ENCODE results near the gene BEST2. TPM values are rescaled to one million over a fixed set of nuclear protein-coding genes. Genes with fewer than 3 reads are reported as not detected.

BEST2 gene
- total and polyA plus RNA-seq, 4 donors: 2.5 TPM; not detected in 3

GRCh38 chr19:12782174-12782423 lies 30.5 kb downstream of the BEST2 start:
- Histone ChIP-seq H3K27ac (ENCODE audit: low read depth in 1 of 2, low read length in 2 of 2) (peak overlapping the region in 1 of 2 donors; percentile 78), H3K4me3 (ENCODE audit: low read length in 2 of 2) (peak overlapping the region in 1 of 2 donors; percentile 1), H3K4me1 (ENCODE audit: control insufficient read depth in 1 of 2, insufficient read depth in 2 of 2, low read length in 2 of 2) (no peaks in the 10 kb centered on the region), H3K9me3 (ENCODE audit: control insufficient read depth, low read length) (no peaks in the 10 kb centered on the region), H3K27me3 (ENCODE audit: control insufficient read depth in 1 of 2, insufficient read depth in 2 of 2, low read length in 1 of 2) (no peaks in the 10 kb centered on the region), H3K36me3 (ENCODE audit: control insufficient read depth in 1 of 2, insufficient read depth in 2 of 2, low read length in 1 of 2) (no peaks in the 10 kb centered on the region)
- ATAC-seq (ENCODE audit: low FRiP score) (no peak), DNase-seq (no peak)
- WGBS, 2 donors: 1% methylated on average over 12 of the region's 12 CpGs
- intact Hi-C loops (cut with DNase I): no loop called here

- H3K27me3 ChIP-seq (ENCODE audit: control insufficient read depth in 1 of 2, insufficient read depth in 2 of 2, low read length in 1 of 2): no peaks in the 10 kb centered on the region
- 1% methylated on average over 60 to 88 of the region's 88 CpGs for WGBS, 2 donors
- H3K27ac ChIP-seq (ENCODE audit: low read depth in 1 of 2, low read length in 2 of 2): peak overlapping the region; percentile 31 to 78
- intact Hi-C loops (cut with DNase I): no loop called here
- H3K36me3 ChIP-seq (ENCODE audit: control insufficient read depth in 1 of 2, insufficient read depth in 2 of 2, low read length in 1 of 2): no peaks in the 10 kb centered on the region
- peak; percentile 80 for ATAC-seq (ENCODE audit: low FRiP score)
- H3K9me3 ChIP-seq (ENCODE audit: control insufficient read depth, low read length): no peaks in the 10 kb centered on the region
- DNase-seq: peak; percentile 93 to 97
- H3K4me3 ChIP-seq (ENCODE audit: low read length in 2 of 2): peak overlapping the region in 1 of 2 donors; percentile 1
- no peaks in the 10 kb centered on the region for H3K4me1 ChIP-seq (ENCODE audit: control insufficient read depth in 1 of 2, insufficient read depth in 2 of 2, low read length in 2 of 2)
Observed at GRCh38 chr19:12782424-12783290, 31.1 kb downstream of the BEST2 start.

GRCh38 chr19:12783291-12783848 lies 31.8 kb downstream of the BEST2 start:
- DNase-seq (no peak), ATAC-seq (ENCODE audit: low FRiP score) (no peak)
- H3K9me3 ChIP-seq (ENCODE audit: control insufficient read depth, low read length): no peaks in the 10 kb centered on the region
- WGBS, 2 donors: 10 to 13% methylated on average over 14 to 16 of the region's 16 CpGs
- intact Hi-C loops (cut with DNase I): no loop called here
- no peaks in the 10 kb centered on the region for H3K36me3 ChIP-seq (ENCODE audit: control insufficient read depth in 1 of 2, insufficient read depth in 2 of 2, low read length in 1 of 2)
- H3K27me3 ChIP-seq (ENCODE audit: control insufficient read depth in 1 of 2, insufficient read depth in 2 of 2, low read length in 1 of 2): no peaks in the 10 kb centered on the region
- no peaks in the 10 kb centered on the region for H3K4me1 ChIP-seq (ENCODE audit: control insufficient read depth in 1 of 2, insufficient read depth in 2 of 2, low read length in 2 of 2)
- H3K27ac ChIP-seq (ENCODE audit: low read depth in 1 of 2, low read length in 2 of 2): peak overlapping the region; percentile 31 to 84
- no peak overlapping the region for H3K4me3 ChIP-seq (ENCODE audit: low read length in 2 of 2)

GRCh38 chr19:12783849-12784393 lies 32.3 kb downstream of the BEST2 start:
- Histone ChIP-seq H3K36me3 (ENCODE audit: control insufficient read depth in 1 of 2, insufficient read depth in 2 of 2, low read length in 1 of 2) (no peaks in the 10 kb centered on the region), H3K9me3 (ENCODE audit: control insufficient read depth, low read length) (no peaks in the 10 kb centered on the region), H3K4me3 (ENCODE audit: low read length in 2 of 2) (no peak overlapping the region), H3K27me3 (ENCODE audit: control insufficient read depth in 1 of 2, insufficient read depth in 2 of 2, low read length in 1 of 2) (no peaks in the 10 kb centered on the region), H3K4me1 (ENCODE audit: control insufficient read depth in 1 of 2, insufficient read depth in 2 of 2, low read length in 2 of 2) (no peaks in the 10 kb centered on the region), H3K27ac (ENCODE audit: low read depth in 1 of 2, low read length in 2 of 2) (peak overlapping the region; percentile 31 to 93)
- intact Hi-C loops (cut with DNase I): no loop called here
- ATAC-seq (ENCODE audit: low FRiP score): no peak
- peak; percentile 79 to 87 for DNase-seq
- WGBS, 2 donors: 9 to 10% methylated on average over 16 to 19 of the region's 19 CpGs

GRCh38 chr19:12784394-12784870 lies 32.8 kb downstream of the BEST2 start:
- no peak for ATAC-seq (ENCODE audit: low FRiP score)
- DNase-seq: no peak
- Histone ChIP-seq H3K27me3 (ENCODE audit: control insufficient read depth in 1 of 2, insufficient read depth in 2 of 2, low read length in 1 of 2) (no peaks in the 10 kb centered on the region), H3K9me3 (ENCODE audit: control insufficient read depth, low read length) (no peaks in the 10 kb centered on the region), H3K4me3 (ENCODE audit: low read length in 2 of 2) (no peak overlapping the region), H3K27ac (ENCODE audit: low read depth in 1 of 2, low read length in 2 of 2) (peak overlapping the region in 1 of 2 donors; percentile 93), H3K4me1 (ENCODE audit: control insufficient read depth in 1 of 2, insufficient read depth in 2 of 2, low read length in 2 of 2) (no peaks in the 10 kb centered on the region), H3K36me3 (ENCODE audit: control insufficient read depth in 1 of 2, insufficient read depth in 2 of 2, low read length in 1 of 2) (no peaks in the 10 kb centered on the region)
- 53 to 57% methylated on average over 10 of the region's 10 CpGs for whole genome bisulfite sequencing, 2 donors
- intact Hi-C loops (cut with DNase I): no loop called here

GRCh38 chr19:12784871-12785430 lies 33.4 kb downstream of the BEST2 start:
- no peak for DNase-seq
- Histone ChIP-seq H3K4me3 (ENCODE audit: low read length in 2 of 2) (no peak overlapping the region), H3K27ac (ENCODE audit: low read depth in 1 of 2, low read length in 2 of 2) (peak overlapping the region in 1 of 2 donors; percentile 93), H3K9me3 (ENCODE audit: control insufficient read depth, low read length) (no peaks in the 10 kb centered on the region), H3K36me3 (ENCODE audit: control insufficient read depth in 1 of 2, insufficient read depth in 2 of 2, low read length in 1 of 2) (no peaks in the 10 kb centered on the region), H3K27me3 (ENCODE audit: control insufficient read depth in 1 of 2, insufficient read depth in 2 of 2, low read length in 1 of 2) (no peaks in the 10 kb centered on the region), H3K4me1 (ENCODE audit: control insufficient read depth in 1 of 2, insufficient read depth in 2 of 2, low read length in 2 of 2) (no peaks in the 10 kb centered on the region)
- no peak for ATAC-seq (ENCODE audit: low FRiP score)
- intact Hi-C loops (cut with DNase I): no loop called here
- 43 to 48% methylated on average over 5 of the region's 5 CpGs for WGBS, 2 donors

GRCh38 chr19:12785431-12786031 lies 33.9 kb downstream of the BEST2 start:
- ATAC-seq (ENCODE audit: low FRiP score): no peak
- H3K9me3 ChIP-seq (ENCODE audit: control insufficient read depth, low read length): no peaks in the 10 kb centered on the region
- DNase-seq: peak in 1 of 2 donors; percentile 73
- no peaks in the 10 kb centered on the region for H3K27me3 ChIP-seq (ENCODE audit: control insufficient read depth in 1 of 2, insufficient read depth in 2 of 2, low read length in 1 of 2)
- H3K4me1 ChIP-seq (ENCODE audit: control insufficient read depth in 1 of 2, insufficient read depth in 2 of 2, low read length in 2 of 2): no peaks in the 10 kb centered on the region
- H3K27ac ChIP-seq (ENCODE audit: low read depth in 1 of 2, low read length in 2 of 2): peak overlapping the region; percentile 78 to 93
- 59 to 67% methylated on average over 4 of the region's 4 CpGs for WGBS, 2 donors
- H3K36me3 ChIP-seq (ENCODE audit: control insufficient read depth in 1 of 2, insufficient read depth in 2 of 2, low read length in 1 of 2): no peaks in the 10 kb centered on the region
- H3K4me3 ChIP-seq (ENCODE audit: low read length in 2 of 2): no peak overlapping the region
- intact Hi-C loops (cut with DNase I): no loop called here

GRCh38 chr19:12786141-12786870 lies 34.7 kb downstream of the BEST2 start:
- Histone ChIP-seq H3K36me3 (ENCODE audit: control insufficient read depth in 1 of 2, insufficient read depth in 2 of 2, low read length in 1 of 2) (no peaks in the 10 kb centered on the region), H3K4me1 (ENCODE audit: control insufficient read depth in 1 of 2, insufficient read depth in 2 of 2, low read length in 2 of 2) (no peaks in the 10 kb centered on the region), H3K9me3 (ENCODE audit: control insufficient read depth, low read length) (no peaks in the 10 kb centered on the region), H3K27me3 (ENCODE audit: control insufficient read depth in 1 of 2, insufficient read depth in 2 of 2, low read length in 1 of 2) (peaks cover 0 to under 1% of the 10 kb centered on the region in 2 donors), H3K27ac (ENCODE audit: low read depth in 1 of 2, low read length in 2 of 2) (peak overlapping the region; percentile 78 to 93), H3K4me3 (ENCODE audit: low read length in 2 of 2) (no peak overlapping the region)
- ATAC-seq (ENCODE audit: low FRiP score): no peak
- peak; percentile 87 to 90 for DNase-seq
- intact Hi-C loops (cut with DNase I): no loop called here
- WGBS, 2 donors: 9 to 10% methylated on average over 16 to 18 of the region's 18 CpGs

Measured in aorta (tissue), 5 donors.